NCI-H1417 treated with DMSO at 0.1 percent for 48 hours (cell line): ENCODE measurements around the gene KLF2.

ENCODE experiments used
- DNase-seq: peaks from one replicate; lab custom pipeline; 2025; lab: John Stamatoyannopoulos, UW

KLF2 gene

GRCh38 chr19:16308081-16308480 lies 16.5 kb upstream of the KLF2 start:
- no peak for DNase-seq

- no peak for DNase-seq
Observed at GRCh38 chr19:16309643-16310042, 15.0 kb upstream of the KLF2 start.

- DNase-seq: no peak
Observed at GRCh38 chr19:16315825-16316505, 8.7 kb upstream of the KLF2 start.

- DNase-seq: no peak
Observed at GRCh38 chr19:16316506-16316882, 8.1 kb upstream of the KLF2 start.

DNA sequence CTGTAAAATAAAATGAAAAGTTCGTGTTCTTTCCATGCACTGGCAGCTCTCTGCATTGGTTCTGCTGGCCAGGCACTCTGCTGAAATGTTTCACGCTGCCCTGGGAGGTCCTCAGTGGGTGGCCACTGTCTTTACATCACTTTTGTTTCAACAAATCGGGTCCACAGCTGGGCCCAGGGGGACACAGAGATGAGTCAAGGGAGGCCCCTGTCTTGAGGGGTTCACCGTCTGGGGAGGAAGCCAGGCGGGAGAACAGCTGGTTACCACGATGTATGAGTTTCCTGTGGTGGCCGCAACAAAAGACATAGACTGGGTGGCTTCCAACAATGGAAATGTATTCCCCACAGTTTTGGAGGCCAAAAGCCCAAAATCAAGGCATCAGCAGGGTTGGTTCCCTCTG lies 5.1 kb upstream of the KLF2 start:
- no peak for DNase-seq

DNA sequence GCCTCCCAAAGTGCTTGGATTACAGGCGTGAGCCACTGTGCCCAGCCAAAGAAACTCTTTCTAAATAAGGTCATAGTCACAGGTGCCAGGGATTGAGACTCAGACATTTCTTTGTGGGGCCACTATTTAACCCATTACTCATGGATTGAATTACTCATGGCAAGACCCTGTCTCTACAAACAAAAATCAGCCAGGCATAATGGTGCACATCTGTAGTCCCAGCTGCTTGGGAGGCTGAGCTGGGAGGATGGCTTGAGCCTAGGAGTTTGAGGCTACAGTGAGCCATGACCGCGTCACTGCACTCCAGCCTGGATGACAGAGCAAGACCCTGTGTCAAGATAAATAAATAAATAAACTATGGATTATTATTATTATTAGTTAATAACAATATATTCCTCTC lies 3.6 kb upstream of the KLF2 start:
- no peak for DNase-seq

- no peak for DNase-seq
Observed at GRCh38 chr19:16325161-16325527, 518 bp downstream of the KLF2 start.

GRCh38 chr19:16325641-16326400 lies 1.2 kb downstream of the KLF2 start:
- DNase-seq: no peak

- DNase-seq: no peak
Observed at GRCh38 chr19:16326401-16327168, 2.0 kb downstream of the KLF2 start.

GRCh38 chr19:16327169-16327475 lies 2.5 kb downstream of the KLF2 start:
- DNase-seq: no peak

DNA sequence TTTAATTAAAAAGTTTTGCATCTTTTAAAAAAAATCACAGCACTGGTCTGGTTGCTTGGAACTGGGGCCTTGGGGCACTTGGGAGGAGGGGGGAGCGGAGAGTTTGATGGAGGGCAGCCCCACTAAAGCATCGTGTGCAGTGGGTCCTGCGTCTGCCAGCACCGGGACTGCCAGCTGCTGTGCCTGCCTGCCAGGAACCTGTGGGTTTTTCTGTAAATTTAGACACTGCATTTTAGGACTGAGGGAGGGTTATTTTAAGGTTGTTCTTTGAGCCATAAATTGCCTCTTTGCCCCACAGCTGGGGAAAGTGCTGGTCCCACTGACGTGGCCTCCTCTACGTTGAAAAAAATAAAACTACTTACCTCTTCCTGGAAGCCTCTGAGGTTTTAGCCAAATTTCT lies 2.9 kb downstream of the KLF2 start:
- no peak for DNase-seq

DNA sequence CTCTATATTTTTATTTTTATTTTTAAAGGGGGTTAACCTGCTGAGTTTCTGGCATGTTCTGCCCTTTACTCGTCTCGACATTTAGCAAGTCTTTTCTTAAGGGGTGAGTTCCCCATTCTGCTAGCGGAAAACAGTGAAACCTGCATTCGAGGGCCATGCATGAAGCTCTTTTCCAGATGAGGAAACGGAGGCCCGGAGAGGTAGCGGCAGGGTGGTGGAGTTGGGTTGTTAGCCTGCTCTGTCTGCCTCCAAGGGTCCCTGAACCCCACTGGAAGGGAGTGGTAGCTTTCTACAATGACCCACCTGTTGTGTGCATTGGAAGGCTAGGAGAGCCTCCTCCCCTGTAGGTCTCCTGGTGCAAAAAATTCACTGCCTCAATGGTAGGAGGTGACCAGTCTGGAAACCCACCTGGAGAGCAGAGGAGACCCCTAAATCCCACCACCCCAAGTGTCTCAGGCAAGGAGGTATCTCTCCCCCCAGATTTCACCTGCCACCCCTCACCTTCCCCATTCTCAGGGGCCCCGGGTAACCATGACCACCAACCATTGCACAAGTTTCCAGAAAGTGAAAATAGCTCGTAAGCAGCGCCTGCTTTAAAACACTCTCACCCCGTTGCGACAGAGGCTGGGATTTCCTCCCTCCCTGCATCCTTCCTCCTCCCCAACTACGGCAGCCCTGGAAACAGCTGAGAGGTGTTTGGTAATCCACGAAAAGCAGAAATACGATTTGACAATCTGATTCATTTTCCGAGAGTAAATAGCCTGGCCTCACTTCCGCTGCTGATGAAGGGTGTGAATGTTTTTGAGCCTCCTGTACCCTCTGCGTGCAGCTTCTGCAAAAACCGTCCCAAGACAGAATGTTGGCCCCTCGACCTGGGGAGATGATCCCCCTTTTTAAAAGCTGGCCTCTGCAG lies 3.5 kb downstream of the KLF2 start:
- no peak for DNase-seq

DNA sequence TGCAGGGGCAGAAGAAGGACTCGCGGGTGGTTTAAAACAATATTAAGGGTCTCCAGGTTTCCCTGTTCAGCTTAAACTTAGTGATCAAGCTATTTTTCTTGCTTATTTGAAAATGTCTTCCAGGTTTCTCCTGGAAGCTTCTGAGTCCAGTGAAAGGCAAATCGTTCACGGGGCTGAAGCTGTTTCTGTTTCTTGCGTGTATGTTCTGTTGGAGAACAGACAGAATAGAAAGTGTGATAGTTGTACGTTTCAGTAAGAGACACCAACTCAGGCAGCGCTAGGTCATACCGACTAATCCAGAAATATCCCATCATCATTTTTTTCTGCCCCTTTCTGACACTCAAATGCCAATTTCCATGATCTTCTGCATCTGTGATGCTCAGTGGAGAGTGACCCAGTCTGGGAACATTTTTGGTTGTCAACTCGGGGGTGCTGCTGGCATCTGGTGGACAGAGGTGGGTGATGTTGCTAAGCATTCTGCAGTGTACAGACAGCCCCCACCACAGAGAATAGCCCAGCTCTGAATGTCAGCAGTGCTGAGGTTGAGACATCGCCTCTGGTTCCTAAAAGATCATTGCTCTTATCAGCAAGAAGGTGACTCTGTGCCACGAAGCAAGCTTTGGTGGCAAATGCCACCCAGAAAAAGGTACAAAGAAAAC lies 4.3 kb downstream of the KLF2 start:
- no peak for DNase-seq

- no peak for DNase-seq
Observed at GRCh38 chr19:16330368-16330801, 5.8 kb downstream of the KLF2 start.

DNA sequence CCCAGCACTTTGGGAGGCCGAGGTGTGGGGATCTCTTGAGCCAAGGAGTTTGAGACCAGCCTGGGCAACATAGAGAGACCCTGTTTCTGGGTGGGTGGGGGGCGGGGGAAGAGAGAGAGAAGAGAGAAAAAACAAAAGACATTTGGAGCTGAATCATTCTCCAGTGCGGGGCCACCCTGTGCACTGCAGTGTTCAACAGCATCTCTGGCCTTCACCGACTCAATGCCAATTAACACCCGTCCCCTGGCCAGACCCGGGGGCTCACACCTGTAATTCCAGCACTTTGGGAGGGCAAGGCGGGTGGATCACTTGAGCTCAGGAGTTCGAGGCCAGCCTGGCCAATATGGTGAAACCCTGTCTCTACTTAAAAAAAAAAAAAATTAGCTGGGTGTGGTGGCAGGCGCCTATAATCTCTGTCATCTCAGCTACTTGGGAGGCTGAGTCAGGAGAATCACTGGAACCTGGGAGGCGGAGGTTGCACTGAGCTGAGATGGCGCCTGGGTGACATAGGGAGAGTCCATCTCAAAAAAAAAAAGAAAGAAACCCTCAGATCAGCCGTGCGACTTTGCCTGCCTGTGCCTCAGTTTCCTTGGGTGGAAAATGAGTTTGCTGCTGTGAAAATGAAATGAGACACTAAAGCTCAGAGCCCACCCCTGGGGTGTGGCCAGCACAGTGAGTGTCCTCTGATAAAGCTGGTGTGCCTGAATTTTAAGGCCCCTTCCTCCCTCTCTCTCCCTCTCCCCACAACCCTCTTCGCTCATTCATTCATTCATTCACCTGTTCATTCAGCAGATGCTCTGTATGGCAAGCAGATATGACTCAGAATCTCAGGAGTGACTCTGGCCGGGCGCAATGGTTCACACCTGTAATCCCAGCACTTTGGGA lies 6.4 kb downstream of the KLF2 start:
- DNase-seq: no peak

GRCh38 chr19:16333001-16333586 lies 8.5 kb downstream of the KLF2 start:
- DNase-seq: no peak

- no peak for DNase-seq
Observed at GRCh38 chr19:16334411-16334810, 9.8 kb downstream of the KLF2 start.

DNA sequence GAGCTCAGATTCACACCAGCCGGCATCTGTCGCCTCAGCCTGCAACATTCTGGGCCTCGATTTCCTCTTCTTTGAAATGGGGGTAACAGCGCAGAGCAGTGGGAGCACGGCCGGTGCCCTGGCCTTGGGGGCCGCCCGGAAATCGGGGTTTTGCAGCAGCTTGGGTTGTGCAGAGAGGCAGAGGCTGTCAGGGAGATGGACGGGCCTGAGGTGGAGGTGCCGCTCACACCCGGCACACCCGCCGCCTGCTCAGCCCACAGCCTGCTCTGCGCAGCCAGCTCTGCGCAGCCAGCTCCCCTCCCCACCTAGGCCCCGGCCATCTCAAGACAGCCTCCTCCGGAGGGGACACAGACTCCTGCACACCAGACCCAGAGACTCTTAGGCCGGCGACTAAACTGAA lies 10.6 kb downstream of the KLF2 start:
- DNase-seq: no peak

DNA sequence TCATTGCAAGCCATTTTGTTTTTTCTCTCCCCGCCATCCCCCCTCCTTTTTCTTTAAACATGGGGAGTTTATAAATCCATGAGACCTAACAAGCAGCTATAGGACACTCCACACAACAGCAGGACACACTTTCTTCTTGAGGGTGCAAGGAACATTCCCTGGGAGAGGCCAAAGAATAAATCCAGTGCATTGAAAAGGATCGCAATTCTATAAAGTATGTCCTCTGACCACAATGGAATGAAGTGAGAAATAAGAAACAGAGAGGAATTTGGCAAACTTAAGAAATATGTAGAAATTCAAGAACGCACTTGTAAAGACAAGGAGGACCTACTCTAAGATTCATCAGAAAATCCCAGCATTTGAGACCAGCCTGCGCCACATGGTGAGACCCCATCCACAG lies 11.9 kb downstream of the KLF2 start:
- no peak for DNase-seq

DNA sequence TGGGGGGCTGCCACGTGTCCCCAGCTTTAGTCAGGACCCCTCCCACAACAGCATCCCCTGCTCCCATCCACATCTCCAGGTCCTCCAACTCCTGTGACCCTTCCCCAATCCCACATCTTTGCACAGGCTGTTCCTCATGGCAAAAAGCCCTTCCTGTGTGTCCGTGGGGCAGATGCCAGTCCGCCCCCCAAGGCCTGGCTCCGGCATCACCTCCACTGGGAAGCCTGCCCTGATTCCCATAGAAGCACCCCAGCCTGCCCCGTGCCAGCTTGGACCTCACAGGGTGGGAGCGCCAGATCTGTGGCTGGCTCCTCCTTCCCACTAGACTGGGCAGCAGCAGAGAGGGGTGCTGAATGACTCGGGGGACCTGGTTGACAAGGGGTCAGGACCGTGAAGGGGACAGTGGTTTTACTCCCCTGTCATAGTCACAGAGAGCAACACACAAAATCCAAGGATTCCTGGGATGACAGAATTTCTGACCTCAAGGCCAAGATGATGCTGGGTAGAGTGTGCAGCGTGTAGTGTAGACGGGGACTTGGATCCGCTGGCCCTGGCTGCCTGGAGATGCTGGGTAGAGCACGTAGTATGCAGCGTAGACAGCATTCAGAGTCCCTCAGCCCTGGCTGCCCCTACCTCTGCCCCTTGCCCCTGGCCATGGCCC lies 13.3 kb downstream of the KLF2 start:
- no peak for DNase-seq
